HG03103 (cell line): ENCODE data around the gene HIVEP3.

Source experiments
- ATAC-seq: cut with Tn5 transposase; IDR thresholded peaks from one replicate; pipeline ENCODE4 v1.9.1; 2021; ENCODE audit warnings: low read depth; ENCODE audit not compliant: unreplicated experiment

The HIVEP3 gene

GRCh38 chr1:41719590-41719989 lies 199.1 kb downstream of the HIVEP3 start:
- ATAC-seq = no peak

GRCh38 chr1:41719128-41719527 lies 199.6 kb downstream of the HIVEP3 start:
- ATAC-seq = no peak

- ATAC-seq = no peak
These were observed 200.2 kb downstream of the HIVEP3 start for GRCh38 chr1:41718497-41718896.

- ATAC-seq = no peak
These were observed 202.3 kb downstream of the HIVEP3 start for GRCh38 chr1:41716188-41717130.

- ATAC-seq = no peak
These were observed 203.2 kb downstream of the HIVEP3 start for GRCh38 chr1:41715441-41716095.

GRCh38 chr1:41714638-41715389 lies 203.9 kb downstream of the HIVEP3 start:
- no peak for ATAC-seq

- ATAC-seq = no peak
These were observed 205.0 kb downstream of the HIVEP3 start for GRCh38 chr1:41713557-41714327.

- ATAC-seq = no peak
These were observed 205.6 kb downstream of the HIVEP3 start for GRCh38 chr1:41713141-41713540.

GRCh38 chr1:41712695-41713094 lies 206.0 kb downstream of the HIVEP3 start:
- ATAC-seq = no peak

- ATAC-seq = no peak
These were observed 206.6 kb downstream of the HIVEP3 start for GRCh38 chr1:41712081-41712480.

GRCh38 chr1:41711581-41711980 lies 207.1 kb downstream of the HIVEP3 start:
- no peak for ATAC-seq

GRCh38 chr1:41710980-41711379 lies 207.7 kb downstream of the HIVEP3 start:
- ATAC-seq = no peak

- ATAC-seq = no peak
These were observed 208.8 kb downstream of the HIVEP3 start for GRCh38 chr1:41709873-41710272.

- ATAC-seq = no peak
These were observed 209.4 kb downstream of the HIVEP3 start for GRCh38 chr1:41709331-41709730.

GRCh38 chr1:41708332-41708731 lies 210.4 kb downstream of the HIVEP3 start:
- ATAC-seq = no peak

GRCh38 chr1:41707793-41708192 lies 210.9 kb downstream of the HIVEP3 start:
- no peak for ATAC-seq

GRCh38 chr1:41705798-41706197 lies 212.9 kb downstream of the HIVEP3 start:
- no peak for ATAC-seq

- no peak for ATAC-seq
These were observed 214.5 kb downstream of the HIVEP3 start for GRCh38 chr1:41704196-41704595.

- no peak for ATAC-seq
These were observed 216.0 kb downstream of the HIVEP3 start for GRCh38 chr1:41702771-41703170.

- ATAC-seq = no peak
These were observed 217.7 kb downstream of the HIVEP3 start for GRCh38 chr1:41700986-41701535.
